ENCODE data around the gene PTPRU. TPM values are rescaled to one million over a fixed set of nuclear protein-coding genes. Genes with fewer than 3 reads are reported as not detected.

PTPRU gene
- polyA plus RNA-seq, 1 experiment = 7.8 TPM

- no peaks in the 10 kb centered on the region for H3K9me3 ChIP-seq (ENCODE audit: control insufficient read depth, insufficient read depth, low read length)
- ChIA-PET POLR2A (no interaction called here), CTCF (interaction anchor here (0.6 to 1.5 kb wide), 6 partner anchors 9 to 1471 kb away, joined by 3 to 6 read pairs (median 3); no protein-coding TSS in a partner anchor)
- peak overlapping the region; percentile 78 for H3K4me3 ChIP-seq (ENCODE audit: low read depth, low read length)
- DNase-seq (ENCODE audit: low read depth, low spot score) = no peak
- H3K27ac ChIP-seq (ENCODE audit: low read depth, low read length) = no peak overlapping the region
- no peak for TF ChIP-seq CTCF (IDR thresholded peaks at IDR 0.05; ENCODE audit: low read depth, low read length)
- H3K27me3 ChIP-seq (ENCODE audit: control insufficient read depth, insufficient read depth, low read length) = peaks cover 11% of the 10 kb centered on the region
Measured at GRCh38 chr1:29236712-29237128, 398 bp downstream of the PTPRU start.

GRCh38 chr1:29237129-29237821 lies 953 bp downstream of the PTPRU start:
- H3K27ac ChIP-seq (ENCODE audit: low read depth, low read length) = no peak overlapping the region
- no peak for DNase-seq (ENCODE audit: low read depth, low spot score)
- H3K9me3 ChIP-seq (ENCODE audit: control insufficient read depth, insufficient read depth, low read length) = no peaks in the 10 kb centered on the region
- H3K27me3 ChIP-seq (ENCODE audit: control insufficient read depth, insufficient read depth, low read length) = peaks cover 11% of the 10 kb centered on the region
- no peak for TF ChIP-seq CTCF (IDR thresholded peaks at IDR 0.05; ENCODE audit: low read depth, low read length)
- ChIA-PET CTCF (interaction anchor here (0.6 to 1.5 kb wide), 4 partner anchors 10 to 1470 kb away, joined by 3 to 6 read pairs (median 4); no protein-coding TSS in a partner anchor), POLR2A (no interaction called here)
- peak overlapping the region; percentile 78 for H3K4me3 ChIP-seq (ENCODE audit: low read depth, low read length)

GRCh38 chr1:29237852-29238619 lies 1.7 kb downstream of the PTPRU start:
- POLR2A ChIA-PET = no interaction called here
- no peak overlapping the region for H3K27ac ChIP-seq (ENCODE audit: low read depth, low read length)
- TF ChIP-seq CTCF (IDR thresholded peaks at IDR 0.05; ENCODE audit: low read depth, low read length) = no peak
- peaks cover 11% of the 10 kb centered on the region for H3K27me3 ChIP-seq (ENCODE audit: control insufficient read depth, insufficient read depth, low read length)
- CTCF ChIA-PET = interaction anchor here (1.4 kb wide), 1 partner anchor 847 kb away, joined by 3 read pairs; no protein-coding TSS in a partner anchor
- H3K9me3 ChIP-seq (ENCODE audit: control insufficient read depth, insufficient read depth, low read length) = no peaks in the 10 kb centered on the region
- DNase-seq (ENCODE audit: low read depth, low spot score) = no peak
- peak overlapping the region; percentile 52 for H3K4me3 ChIP-seq (ENCODE audit: low read depth, low read length)

GRCh38 chr1:29238620-29239002 lies 2.3 kb downstream of the PTPRU start:
- CTCF ChIA-PET = interaction anchor here (1.1 to 1.4 kb wide), 2 partner anchors 554 to 847 kb away, joined by 3 read pairs; no protein-coding TSS in a partner anchor
- H3K4me3 ChIP-seq (ENCODE audit: low read depth, low read length) = peak overlapping the region; percentile 52; the same call in 1 of the 2 replicates
- TF ChIP-seq CTCF (IDR thresholded peaks at IDR 0.05; ENCODE audit: low read depth, low read length) = no peak

More at GRCh38 chr1:29238620-29239002, 2.3 kb downstream of the PTPRU start:
- peaks cover 10% of the 10 kb centered on the region for H3K27me3 ChIP-seq (ENCODE audit: control insufficient read depth, insufficient read depth, low read length)
- POLR2A ChIA-PET = interaction anchor here (0.9 kb wide), 1 partner anchor 9 kb away, joined by 3 read pairs; no protein-coding TSS in a partner anchor
- H3K27ac ChIP-seq (ENCODE audit: low read depth, low read length) = no peak overlapping the region
- H3K9me3 ChIP-seq (ENCODE audit: control insufficient read depth, insufficient read depth, low read length) = no peaks in the 10 kb centered on the region
- no peak for DNase-seq (ENCODE audit: low read depth, low spot score)
